HG03060 (cell line): ENCODE measurements around the gene TFG.
"Not testable (repeated sequence)": the region's sequence is repeated elsewhere in the genome, so short reads cannot be mapped to it uniquely, and the experiment has no call there.

ENCODE experiments used
- ATAC-seq: cut with Tn5 transposase; IDR thresholded peaks from one replicate; pipeline ENCODE4 v1.9.1; 2021; ENCODE audit warnings: low read depth, moderate number of reproducible peaks; ENCODE audit not compliant: unreplicated experiment

The TFG gene

GRCh38 chr3:100708989-100709841 is at the start of gene TFG:
Gene TFG (plus strand): TSS chr3:100709494. CDS start chr3:100713686, 4,192 bp downstream.
- ATAC-seq, result peak; percentile 91

GRCh38 chr3:100661294-100661693 is 48.0 kb upstream of the TFG start:
- not testable (repeated sequence) for ATAC-seq

GRCh38 chr3:100662113-100662823 is 47.0 kb upstream of the TFG start:
- ATAC-seq, result no peak

- no peak for ATAC-seq
Measured at GRCh38 chr3:100665230-100665629, 44.1 kb upstream of the TFG start.

- not testable (repeated sequence) for ATAC-seq
Measured at GRCh38 chr3:100666699-100667098, 42.6 kb upstream of the TFG start.

GRCh38 chr3:100667316-100667715 is 42.0 kb upstream of the TFG start:
- ATAC-seq, result not testable (repeated sequence)

- not testable (repeated sequence) for ATAC-seq
Measured at GRCh38 chr3:100670995-100671394, 38.3 kb upstream of the TFG start.

- ATAC-seq, result no peak
Measured at GRCh38 chr3:100681496-100681895, 27.8 kb upstream of the TFG start.

- no peak for ATAC-seq
Measured at GRCh38 chr3:100682056-100682853, 27.0 kb upstream of the TFG start.

- ATAC-seq, result no peak
Measured at GRCh38 chr3:100682854-100683760, 26.2 kb upstream of the TFG start.

- ATAC-seq, result no peak
Measured at GRCh38 chr3:100693225-100693624, 16.1 kb upstream of the TFG start.

GRCh38 chr3:100695696-100696095 is 13.6 kb upstream of the TFG start:
- ATAC-seq, result no peak

- ATAC-seq, result no peak
Measured at GRCh38 chr3:100696161-100696560, 13.1 kb upstream of the TFG start.

- no peak for ATAC-seq
Measured at GRCh38 chr3:100697172-100697571, 12.1 kb upstream of the TFG start.

GRCh38 chr3:100697723-100698285 is 11.5 kb upstream of the TFG start:
- no peak for ATAC-seq

- ATAC-seq, result no peak
Measured at GRCh38 chr3:100698736-100699135, 10.6 kb upstream of the TFG start.

- no peak for ATAC-seq
Measured at GRCh38 chr3:100700708-100701107, 8.6 kb upstream of the TFG start.

GRCh38 chr3:100702082-100702979 is 7.0 kb upstream of the TFG start:
- ATAC-seq, result no peak

- ATAC-seq, result no peak
Measured at GRCh38 chr3:100702980-100703345, 6.3 kb upstream of the TFG start.
